GM19035 (cell line): ENCODE measurements around the gene HOXD12.

Source experiments
- ATAC-seq: cut with Tn5 transposase; IDR thresholded peaks from one replicate; pipeline ENCODE4 v1.9.1; 2021; ENCODE audit not compliant: unreplicated experiment

Gene HOXD12

DNA sequence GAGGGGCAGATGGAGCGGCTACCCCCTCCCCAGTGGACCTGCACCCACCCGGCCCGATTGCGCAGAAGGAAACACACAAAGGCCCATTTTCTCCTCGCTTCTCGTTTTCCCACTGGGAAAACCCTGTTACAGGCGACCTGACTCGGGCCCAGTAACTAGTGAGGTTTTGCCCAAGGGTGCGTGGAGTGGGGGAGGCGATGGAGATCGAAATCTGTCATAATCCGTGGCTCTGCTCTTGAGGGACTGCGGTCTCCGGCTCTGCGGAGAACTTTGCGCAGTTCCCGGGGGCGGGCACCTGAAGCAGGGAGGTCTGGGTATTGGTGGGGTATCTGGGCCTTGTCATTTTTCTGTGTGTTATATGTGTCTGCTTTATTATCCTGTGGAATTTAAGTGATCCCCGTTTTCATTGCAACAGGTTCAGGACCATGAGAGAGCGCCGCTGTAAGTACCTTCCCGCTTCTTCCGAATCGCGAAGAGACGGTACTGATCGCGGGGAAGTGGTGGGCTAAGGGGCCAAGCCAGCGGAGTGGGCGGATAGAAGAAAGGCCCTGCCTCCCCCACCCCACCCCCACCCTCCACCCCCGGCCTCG, 47.7 kb downstream of the HOXD12 start:
- no peak for ATAC-seq

DNA sequence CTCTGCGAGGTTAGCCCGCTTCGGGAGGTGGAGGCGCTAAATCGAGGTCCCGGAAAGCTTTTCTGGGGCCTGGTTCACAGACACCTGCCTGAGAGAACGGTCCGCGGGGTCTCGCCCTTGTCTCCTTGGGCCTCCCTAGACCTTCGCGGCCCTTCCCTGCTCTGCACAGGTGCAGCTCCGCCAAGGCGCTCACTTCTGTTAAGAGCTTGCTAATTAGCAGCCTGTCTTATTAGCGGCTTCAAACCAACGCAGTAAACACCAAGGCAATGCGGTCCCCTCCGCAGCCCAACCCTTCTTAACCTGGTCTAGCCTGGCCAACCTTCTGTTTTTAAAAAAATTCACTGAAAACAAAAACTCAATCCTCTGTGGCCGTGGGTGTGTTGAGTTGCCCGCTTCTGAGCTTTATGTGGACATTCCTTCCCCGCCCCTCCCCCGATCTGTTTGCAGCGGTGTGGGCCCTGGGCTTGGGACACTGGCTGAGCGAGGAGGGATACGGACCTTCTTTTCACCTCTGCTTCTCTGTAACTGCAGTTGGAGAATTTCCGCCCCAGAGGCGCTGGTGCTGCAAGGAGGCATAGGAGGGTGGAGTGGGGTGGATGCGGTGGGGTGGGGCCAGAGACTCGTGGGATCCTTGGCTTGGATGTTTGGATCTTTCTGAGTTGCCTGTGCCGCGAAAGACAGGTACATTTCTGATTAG, 48.4 kb downstream of the HOXD12 start:
- no peak for ATAC-seq

DNA sequence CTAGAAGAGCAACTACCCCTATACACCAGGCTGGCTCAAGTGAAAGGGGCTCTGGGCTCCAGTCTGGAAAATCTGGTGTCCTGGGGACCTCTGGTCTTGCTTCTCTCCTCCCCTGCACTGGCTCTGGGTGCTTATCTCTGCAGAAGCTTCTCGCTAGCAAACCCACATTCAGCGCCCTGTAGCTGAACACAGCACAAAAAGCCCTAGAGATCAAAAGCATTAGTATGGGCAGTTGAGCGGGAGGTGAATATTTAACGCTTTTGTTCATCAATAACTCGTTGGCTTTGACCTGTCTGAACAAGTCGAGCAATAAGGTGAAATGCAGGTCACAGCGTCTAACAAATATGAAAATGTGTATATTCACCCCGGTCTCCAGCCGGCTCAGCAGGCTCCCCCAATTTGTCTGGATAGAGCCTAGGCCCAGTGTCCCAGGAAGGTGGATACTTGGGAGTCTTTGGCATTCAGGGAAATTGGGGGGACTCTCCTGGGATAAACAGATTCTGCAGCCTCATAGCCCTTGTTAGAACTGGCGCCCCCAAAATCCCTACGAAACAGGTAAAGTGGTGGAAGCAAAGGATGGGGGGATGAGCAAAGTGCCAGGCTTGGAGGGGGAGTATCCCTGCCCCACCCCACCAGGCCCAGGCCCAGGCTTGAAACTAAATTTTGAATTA, 49.3 kb downstream of the HOXD12 start:
- ATAC-seq = no peak

DNA sequence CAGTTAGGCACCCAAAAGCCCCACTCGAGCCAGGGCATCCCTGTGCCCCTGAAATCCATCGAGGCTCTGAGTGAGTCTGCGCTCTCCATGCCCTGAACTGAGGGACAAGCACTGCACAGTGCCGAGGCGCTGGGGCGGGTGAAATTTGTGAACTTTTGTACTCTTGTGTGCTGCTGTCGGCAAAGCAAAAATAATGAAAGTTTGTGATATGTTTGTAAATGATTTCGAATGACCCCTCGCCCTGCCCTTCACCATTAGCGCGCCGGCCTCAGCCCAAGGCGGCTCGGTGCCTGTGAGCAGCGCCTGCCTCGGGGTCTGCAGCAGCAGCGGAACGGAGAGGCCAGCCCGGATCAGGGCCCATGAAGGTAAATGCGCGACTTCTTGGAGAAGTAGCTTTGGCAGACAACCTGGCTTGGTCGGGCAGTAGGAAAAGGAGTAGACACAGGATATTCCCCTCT, 49.9 kb downstream of the HOXD12 start:
- no peak for ATAC-seq

DNA sequence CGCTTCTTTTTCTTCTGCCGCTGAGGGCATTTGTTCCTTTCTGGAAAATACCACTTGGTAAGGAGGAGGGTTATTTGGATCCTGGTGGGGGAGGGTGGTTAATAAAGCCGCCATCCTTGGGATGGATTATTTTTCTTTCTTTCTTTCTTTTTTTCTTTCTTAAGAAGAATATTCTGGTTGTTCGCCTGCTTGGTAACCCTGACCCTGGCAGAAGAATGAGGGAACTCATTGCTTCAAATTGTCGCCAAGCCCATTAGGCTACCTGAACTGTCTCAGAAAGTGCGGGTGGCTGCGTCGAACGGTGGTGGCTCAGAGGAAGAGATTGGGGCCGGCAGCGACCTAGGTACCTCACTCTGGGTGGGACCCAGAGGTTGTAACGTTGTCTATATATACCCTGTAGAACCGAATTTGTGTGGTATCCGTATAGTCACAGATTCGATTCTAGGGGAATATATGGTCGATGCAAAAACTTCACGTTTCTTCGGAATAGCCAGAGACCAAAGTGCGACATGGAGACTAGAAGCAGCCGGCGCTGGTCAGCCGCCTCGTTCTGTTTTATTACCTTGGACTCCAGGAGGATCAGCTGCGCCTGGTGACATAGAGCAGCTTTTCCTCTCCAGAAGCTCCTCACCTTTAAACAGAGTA, 50.5 kb downstream of the HOXD12 start:
- no peak for ATAC-seq

DNA sequence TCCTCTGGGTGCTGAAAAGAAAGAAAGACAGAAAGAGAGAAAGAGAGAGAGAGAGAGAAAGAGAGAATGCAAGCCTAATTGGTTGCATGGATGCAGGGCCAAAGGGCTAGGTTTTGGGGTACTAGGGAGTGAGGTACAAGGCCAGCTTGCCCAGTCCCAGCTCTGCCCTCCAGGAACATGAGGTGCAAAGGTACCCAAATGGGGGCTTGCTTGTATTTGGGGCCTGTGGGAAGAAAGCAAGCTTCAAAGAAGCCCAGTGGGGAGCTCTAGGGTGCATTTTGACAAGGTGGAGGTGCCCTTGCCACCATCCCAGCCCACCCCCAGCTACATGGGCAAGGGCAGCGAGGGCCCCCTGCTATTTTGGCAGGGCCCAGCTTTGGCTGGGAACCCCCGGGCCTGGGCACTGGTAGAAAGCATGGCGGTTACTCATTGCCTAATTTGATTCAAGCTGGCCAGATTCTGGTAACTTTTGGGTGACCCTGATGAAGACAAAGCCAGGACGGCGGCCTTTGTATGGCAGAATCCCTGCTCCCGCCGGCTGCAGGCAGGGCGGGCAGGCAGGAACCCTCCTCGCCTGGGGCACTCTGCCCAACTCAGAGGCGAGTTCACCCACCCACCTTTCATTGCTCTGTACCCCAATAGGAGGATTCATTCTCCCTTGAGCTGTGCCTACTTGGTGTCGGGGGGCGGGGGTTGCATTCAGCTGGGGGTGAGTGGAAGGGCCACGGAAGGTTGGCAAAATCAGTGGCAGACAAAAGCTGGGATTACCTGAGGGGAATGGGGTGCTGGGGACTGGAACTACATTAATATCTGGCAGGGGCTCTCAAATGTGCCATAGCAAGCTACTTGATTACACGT, 51.2 kb downstream of the HOXD12 start:
- ATAC-seq = no peak

DNA sequence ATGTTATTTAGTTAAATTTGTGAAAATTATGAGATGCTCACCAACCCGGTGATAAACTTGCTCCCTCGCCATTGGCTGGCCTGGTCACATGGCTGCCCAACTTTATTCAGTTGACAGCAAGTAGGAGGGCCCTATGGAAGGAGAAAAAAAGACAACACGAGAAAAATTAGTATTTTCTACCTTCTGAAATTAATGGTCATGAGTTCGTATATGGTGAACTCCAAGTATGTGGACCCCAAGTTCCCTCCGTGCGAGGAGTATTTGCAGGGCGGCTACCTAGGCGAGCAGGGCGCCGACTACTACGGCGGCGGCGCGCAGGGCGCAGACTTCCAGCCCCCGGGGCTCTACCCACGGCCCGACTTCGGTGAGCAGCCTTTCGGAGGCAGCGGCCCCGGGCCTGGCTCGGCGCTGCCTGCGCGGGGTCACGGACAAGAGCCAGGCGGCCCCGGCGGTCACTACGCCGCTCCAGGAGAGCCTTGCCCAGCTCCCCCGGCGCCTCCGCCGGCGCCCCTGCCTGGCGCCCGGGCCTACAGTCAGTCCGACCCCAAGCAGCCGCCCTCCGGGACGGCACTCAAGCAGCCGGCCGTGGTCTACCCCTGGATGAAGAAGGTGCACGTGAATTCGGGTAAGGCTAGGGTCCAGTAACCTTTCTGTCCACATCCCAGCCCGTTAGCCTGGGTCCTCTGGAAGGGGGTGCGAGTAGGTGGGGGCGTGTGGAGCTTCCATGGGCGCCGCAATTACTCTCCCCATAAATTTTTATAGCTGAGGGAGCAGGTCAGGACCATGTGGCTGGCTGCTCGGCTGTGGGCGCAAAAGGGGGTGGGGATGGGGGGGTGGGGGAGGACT, 52.1 kb downstream of the HOXD12 start, which contains the start of gene HOXD4:
Gene HOXD4, plus strand, starts transcription at position 109 of the 846 bp plus-strand sequence. Its CDS starts 84 bp downstream, at position 193.
- no peak for ATAC-seq
